Measurements from ENCODE around the gene PHEX.

The PHEX gene

GRCh38 chrX:22004866-22005265 lies 27.3 kb upstream of the PHEX start:
- Histone ChIP-seq H3K79me2 (ENCODE audit: insufficient read depth, low read length) (no peaks in the 10 kb centered on the region), H3K4me3 (ENCODE audit: insufficient read depth, low read length, poor library complexity, severe bottlenecking) (no peak overlapping the region), H3K27ac (ENCODE audit: low read depth, low read length) (no peak overlapping the region), H4K20me1 (ENCODE audit: low read depth, low read length) (no peaks in the 10 kb centered on the region), H3F3A (ENCODE audit: insufficient read depth) (no peaks in the 10 kb centered on the region), H3K9me2 (replicated peaks; ENCODE audit: insufficient read depth, low read length) (no peaks in the 10 kb centered on the region), H3K27me3 (ENCODE audit: low read length) (no peaks in the 10 kb centered on the region), H3K9ac (ENCODE audit: low read length) (no peak overlapping the region), H3K36me3 (ENCODE audit: low read length) (no peaks in the 10 kb centered on the region), H3K9me3 (ENCODE audit: insufficient read depth, low read length) (no peaks in the 10 kb centered on the region), H2AFZ (ENCODE audit: low read depth, low read length, severe bottlenecking) (no peak overlapping the region), H3K4me2 (ENCODE audit: low read depth, low read length, poor library complexity, severe bottlenecking) (no peak overlapping the region)
- TF ChIP-seq CTCF (IDR thresholded peaks at IDR 0.05; ENCODE audit: insufficient read depth, low read length, poor library complexity, severe bottlenecking) (no peak), EZH2phosphoT487 (conservative IDR thresholded peaks at IDR 0.05; ENCODE audit: low read length) (no peak)

GRCh38 chrX:22012051-22012450 lies 20.1 kb upstream of the PHEX start:
- Histone ChIP-seq H3K36me3 (ENCODE audit: low read length) (no peaks in the 10 kb centered on the region), H3K27ac (ENCODE audit: low read depth, low read length) (no peak overlapping the region), H4K20me1 (ENCODE audit: low read depth, low read length) (no peaks in the 10 kb centered on the region), H2AFZ (ENCODE audit: low read depth, low read length, severe bottlenecking) (no peak overlapping the region), H3F3A (ENCODE audit: insufficient read depth) (no peaks in the 10 kb centered on the region), H3K27me3 (ENCODE audit: low read length) (no peaks in the 10 kb centered on the region), H3K9me2 (replicated peaks; ENCODE audit: insufficient read depth, low read length) (no peaks in the 10 kb centered on the region), H3K79me2 (ENCODE audit: insufficient read depth, low read length) (no peaks in the 10 kb centered on the region), H3K4me2 (ENCODE audit: low read depth, low read length, poor library complexity, severe bottlenecking) (no peak overlapping the region), H3K9me3 (ENCODE audit: insufficient read depth, low read length) (no peaks in the 10 kb centered on the region), H3K9ac (ENCODE audit: low read length) (no peak overlapping the region), H3K4me3 (ENCODE audit: insufficient read depth, low read length, poor library complexity, severe bottlenecking) (no peak overlapping the region)
- TF ChIP-seq EZH2phosphoT487 (conservative IDR thresholded peaks at IDR 0.05; ENCODE audit: low read length) = no peak
- no peak for TF ChIP-seq CTCF (IDR thresholded peaks at IDR 0.05; ENCODE audit: insufficient read depth, low read length, poor library complexity, severe bottlenecking)

GRCh38 chrX:22012931-22013330 lies 19.2 kb upstream of the PHEX start:
- no peak overlapping the region for H2AFZ ChIP-seq (ENCODE audit: low read depth, low read length, severe bottlenecking)
- H3K27me3 ChIP-seq (ENCODE audit: low read length) = no peaks in the 10 kb centered on the region
- no peaks in the 10 kb centered on the region for H3K79me2 ChIP-seq (ENCODE audit: insufficient read depth, low read length)
- H3K4me3 ChIP-seq (ENCODE audit: insufficient read depth, low read length, poor library complexity, severe bottlenecking) = no peak overlapping the region
- no peaks in the 10 kb centered on the region for H3K9me2 ChIP-seq (replicated peaks; ENCODE audit: insufficient read depth, low read length)
- H3F3A ChIP-seq (ENCODE audit: insufficient read depth) = no peaks in the 10 kb centered on the region
- H3K9ac ChIP-seq (ENCODE audit: low read length) = no peak overlapping the region
- H3K27ac ChIP-seq (ENCODE audit: low read depth, low read length) = no peak overlapping the region
- H3K36me3 ChIP-seq (ENCODE audit: low read length) = no peaks in the 10 kb centered on the region
- H4K20me1 ChIP-seq (ENCODE audit: low read depth, low read length) = no peaks in the 10 kb centered on the region
- no peak for TF ChIP-seq EZH2phosphoT487 (conservative IDR thresholded peaks at IDR 0.05; ENCODE audit: low read length)
- no peak for TF ChIP-seq CTCF (IDR thresholded peaks at IDR 0.05; ENCODE audit: insufficient read depth, low read length, poor library complexity, severe bottlenecking)
- no peaks in the 10 kb centered on the region for H3K9me3 ChIP-seq (ENCODE audit: insufficient read depth, low read length)
- H3K4me2 ChIP-seq (ENCODE audit: low read depth, low read length, poor library complexity, severe bottlenecking) = no peak overlapping the region
